Esophagus muscularis mucosa (tissue), 4 donors: Measurements from ENCODE around the gene MS4A15. TPM values are rescaled to one million over a fixed set of nuclear protein-coding genes. Genes with fewer than 3 reads are reported as not detected.

Source experiments
- DNase-seq: peaks from one replicate; pipeline ENCODE4 v3.0.0-alpha.2; 2017; ENCODE audit errors: extremely low spot score
- H3K27ac ChIP-seq, 4 donors: fragments of 200-600 bp; sonication (generic); replicated peaks in 1 of 4; 1 replicate in 3 of 4; 2 replicates in 1 of 4; pipeline ENCODE4 v1.5.1; 2016 to 2019; ENCODE audit warnings: mild to moderate bottlenecking in 1 of 4
- H3K27me3 ChIP-seq, 4 donors: fragments of 200-600 bp; sonication (generic); one replicate each; pipeline versions ENCODE4 v1.5.1 to v1.6.0; 2016 to 2019
- H3K36me3 ChIP-seq, 4 donors: fragments of 200-600 bp; sonication (generic); one replicate each; pipeline ENCODE4 v1.5.1; 2016 to 2019
- H3K4me1 ChIP-seq, 4 donors: fragments of 200-600 bp; sonication (generic); one replicate each; pipeline ENCODE4 v1.5.1; 2016 to 2019
- H3K4me3 ChIP-seq, 4 donors: fragments of 200-600 bp; sonication (generic); 1 replicate in 2 of 4; 2 replicates in 2 of 4; pipeline ENCODE4 v1.5.1; 2016 to 2019; ENCODE audit warnings: mild to moderate bottlenecking in 4 of 4, moderate library complexity in 1 of 4
- H3K9me3 ChIP-seq, 4 donors: fragments of 200-600 bp; sonication (generic); 1 replicate in 3 of 4; 2 replicates in 1 of 4; pipeline ENCODE4 v1.5.1; 2016 to 2019
- EP300 ChIP-seq: sonication (generic); formaldehyde crosslinking; IDR thresholded peaks from one replicate; pipeline ENCODE4 v1.6.1; 2017; ENCODE audit warnings: antibody characterized with exemption
- POLR2A ChIP-seq: fragments of 450-650 bp; IDR thresholded peaks from one replicate; pipeline ENCODE4 v1.6.1; 2017; ENCODE audit warnings: antibody characterized with exemption, moderate library complexity, mild to moderate bottlenecking, low read depth
- POLR2AphosphoS5 ChIP-seq, 2 donors: sonication (generic); formaldehyde crosslinking; IDR thresholded peaks; one replicate each; pipeline ENCODE4 v1.6.1; 2017; ENCODE audit warnings: antibody characterized with exemption in 2 of 2
- WGBS: methylation state at CpG from one replicate; pipeline ENCODE4 v1.1.5; 2018; 5-methylcytosine and 5-hydroxymethylcytosine counted together
- intact Hi-C: fragments of 100-400 bp; cut with DNase I; formaldehyde crosslinking; loops from one replicate; pipeline ENCODE4 v1.15.1; 2023
- total RNA-seq, 4 donors: library from RNA; depleted of rRNA; stranded (reverse); fragments of >200 nt; gene quantifications; one replicate each; pipeline versions ENCODE4 v1.1.0 to v1.2.1, GENCODE V29; 2016
- TF ChIP-seq, protein P1 (sequence below), 3 experiments: fragments of 200-600 bp in 2 of 3; fragments of 450-650 bp in 1 of 3; sonication (generic) in 2 of 3; IDR thresholded peaks; one replicate each; pipeline ENCODE4 v1.5.1; 2017 to 2019; ENCODE audit warnings: antibody characterized with exemption in 3 of 3, mild to moderate bottlenecking in 2 of 3, moderate library complexity in 1 of 3

The MS4A15 gene
- total RNA-seq, 4 donors from 2014 or later, result 0.40 to 0.52 TPM; not detected in 2

- DNase-seq, result no peak
- Histone ChIP-seq H3K36me3 (no peaks in the 10 kb centered on the region), H3K9me3 (no peaks in the 10 kb centered on the region), H3K27me3 (no peaks in the 10 kb centered on the region), H3K4me3 (no peak overlapping the region), H3K27ac (no peak overlapping the region), H3K4me1 (no peaks in the 10 kb centered on the region)
- intact Hi-C loops, result no loop called here
- TF ChIP-seq POLR2AphosphoS5 (IDR thresholded peaks at IDR 0.05), result no peak
- no peak for TF ChIP-seq EP300
- TF ChIP-seq, protein P1, sequence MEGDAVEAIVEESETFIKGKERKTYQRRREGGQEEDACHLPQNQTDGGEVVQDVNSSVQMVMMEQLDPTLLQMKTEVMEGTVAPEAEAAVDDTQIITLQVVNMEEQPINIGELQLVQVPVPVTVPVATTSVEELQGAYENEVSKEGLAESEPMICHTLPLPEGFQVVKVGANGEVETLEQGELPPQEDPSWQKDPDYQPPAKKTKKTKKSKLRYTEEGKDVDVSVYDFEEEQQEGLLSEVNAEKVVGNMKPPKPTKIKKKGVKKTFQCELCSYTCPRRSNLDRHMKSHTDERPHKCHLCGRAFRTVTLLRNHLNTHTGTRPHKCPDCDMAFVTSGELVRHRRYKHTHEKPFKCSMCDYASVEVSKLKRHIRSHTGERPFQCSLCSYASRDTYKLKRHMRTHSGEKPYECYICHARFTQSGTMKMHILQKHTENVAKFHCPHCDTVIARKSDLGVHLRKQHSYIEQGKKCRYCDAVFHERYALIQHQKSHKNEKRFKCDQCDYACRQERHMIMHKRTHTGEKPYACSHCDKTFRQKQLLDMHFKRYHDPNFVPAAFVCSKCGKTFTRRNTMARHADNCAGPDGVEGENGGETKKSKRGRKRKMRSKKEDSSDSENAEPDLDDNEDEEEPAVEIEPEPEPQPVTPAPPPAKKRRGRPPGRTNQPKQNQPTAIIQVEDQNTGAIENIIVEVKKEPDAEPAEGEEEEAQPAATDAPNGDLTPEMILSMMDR (IDR thresholded peaks at IDR 0.05), result no peak
- TF ChIP-seq POLR2A, result no peak
- WGBS, result 63% methylated on average over 1 of the region's 1 CpG
These were observed 31.1 kb upstream of the MS4A15 start for GRCh38 chr11:60725592-60725991.

DNA sequence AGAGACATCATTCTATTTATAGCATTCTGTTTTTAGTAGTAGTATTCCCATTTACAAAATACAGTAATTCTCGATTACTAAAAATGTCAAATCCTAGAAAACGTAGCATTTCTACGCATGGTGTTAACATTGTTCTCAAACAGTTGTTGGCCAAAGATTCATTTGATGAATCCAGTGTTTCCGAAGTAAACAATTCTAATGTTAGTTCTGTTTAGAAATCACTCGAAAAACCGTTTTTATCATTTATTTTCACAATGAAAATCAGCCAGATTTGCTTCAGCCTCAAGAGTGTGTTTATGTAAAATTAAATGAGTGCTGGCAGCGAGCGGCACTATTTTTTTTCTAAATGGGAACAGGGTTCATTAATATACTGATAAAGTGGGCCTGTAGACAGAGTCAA lies 25.1 kb upstream of the MS4A15 start:
- DNase-seq, result no peak
- Histone ChIP-seq H3K27me3 (no peaks in the 10 kb centered on the region), H3K9me3 (no peaks in the 10 kb centered on the region), H3K4me1 (no peaks in the 10 kb centered on the region), H3K4me3 (no peak overlapping the region), H3K27ac (no peak overlapping the region), H3K36me3 (no peaks in the 10 kb centered on the region)
- WGBS, result 60% methylated on average over 8 of the region's 8 CpGs
- intact Hi-C loops, result no loop called here
- TF ChIP-seq POLR2A (no peak), POLR2AphosphoS5 (IDR thresholded peaks at IDR 0.05) (no peak), EP300 (no peak)
- TF ChIP-seq, protein P1 (IDR thresholded peaks at IDR 0.05), result no peak

- Histone ChIP-seq H3K27me3 (peaks cover 0 to 10% (median 0%) of the 10 kb centered on the region in 4 donors), H3K9me3 (no peaks in the 10 kb centered on the region), H3K4me3 (no peak overlapping the region), H3K4me1 (no peaks in the 10 kb centered on the region), H3K27ac (no peak overlapping the region), H3K36me3 (no peaks in the 10 kb centered on the region)
- 90% methylated on average over 4 of the region's 4 CpGs for WGBS
- intact Hi-C loops, result no loop called here
- TF ChIP-seq EP300 (no peak), POLR2AphosphoS5 (IDR thresholded peaks at IDR 0.05) (no peak), POLR2A (no peak)
- TF ChIP-seq, protein P1 (IDR thresholded peaks at IDR 0.05), result no peak
- no peak for DNase-seq
These were observed 22.4 kb upstream of the MS4A15 start for GRCh38 chr11:60734279-60734678.

DNA sequence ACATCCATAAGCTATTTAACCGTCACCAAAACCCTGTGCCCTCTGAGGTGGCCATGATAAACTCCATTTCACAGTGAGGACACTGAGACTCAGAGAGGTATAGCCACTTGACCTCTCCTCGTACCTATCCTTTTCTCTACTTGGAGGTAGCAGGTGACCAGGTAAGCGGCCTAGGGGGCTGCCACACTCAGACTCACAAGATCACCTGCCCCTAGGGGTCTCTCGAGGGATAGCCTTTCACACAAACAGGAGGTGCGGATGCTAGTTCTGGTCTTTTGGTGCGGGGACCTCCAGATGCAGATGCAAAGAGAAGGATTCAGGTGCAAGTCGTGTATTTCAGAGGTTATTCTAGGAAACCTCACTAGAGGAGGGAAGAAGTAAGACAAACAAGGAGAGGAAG lies 17.6 kb upstream of the MS4A15 start:
- DNase-seq, result no peak
- WGBS, result 81% methylated on average over 7 of the region's 7 CpGs
- intact Hi-C loops, result no loop called here

GRCh38 chr11:60740573-60740972 lies 16.1 kb upstream of the MS4A15 start:
- Histone ChIP-seq H3K4me3 (no peak overlapping the region), H3K9me3 (peaks cover 0 to 10% (median 0%) of the 10 kb centered on the region in 4 donors), H3K36me3 (no peaks in the 10 kb centered on the region), H3K27me3 (peaks cover 0 to 22% (median 0%) of the 10 kb centered on the region in 4 donors), H3K4me1 (no peaks in the 10 kb centered on the region), H3K27ac (no peak overlapping the region)
- intact Hi-C loops, result no loop called here
- DNase-seq, result no peak
- TF ChIP-seq, protein P1 (IDR thresholded peaks at IDR 0.05), result no peak
- TF ChIP-seq POLR2A, result no peak
- no peak for TF ChIP-seq EP300
- no peak for TF ChIP-seq POLR2AphosphoS5 (IDR thresholded peaks at IDR 0.05)

More for the DNA sequence above, 17.6 kb upstream of the MS4A15 start:
- Histone ChIP-seq H3K27ac (no peak overlapping the region), H3K4me1 (no peaks in the 10 kb centered on the region), H3K9me3 (peaks cover 0 to 10% (median 0%) of the 10 kb centered on the region in 4 donors), H3K36me3 (no peaks in the 10 kb centered on the region), H3K27me3 (peaks cover 0 to 22% (median 0%) of the 10 kb centered on the region in 4 donors), H3K4me3 (no peak overlapping the region)
- no peak for TF ChIP-seq POLR2AphosphoS5 (IDR thresholded peaks at IDR 0.05)
- no peak for TF ChIP-seq EP300
- TF ChIP-seq, protein P1 (IDR thresholded peaks at IDR 0.05), result no peak
- no peak for TF ChIP-seq POLR2A
